H1 (cell line): ENCODE measurements around the gene PTPRT. TPM values are rescaled to one million over a fixed set of nuclear protein-coding genes. Genes with fewer than 3 reads are reported as not detected.

Source experiments
- SP1 ChIP-seq: IDR thresholded peaks from 2 replicates; pipeline ENCODE4 v1.6.1; 2011; ENCODE audit warnings: low read depth, low read length
- polyA plus RNA-seq, 7 experiments: library from polyadenylated mRNA; depleted of rRNA in 3 of 7; stranded (reverse) in 5 of 7; unstranded in 2 of 7; fragments of >200 nt in 5 of 7; fragments of 200-250 nt in 2 of 7; gene quantifications; 1 replicate in 5 of 7; 2 replicates in 1 of 7; 4 replicates in 1 of 7; pipeline versions ENCODE4 v1.2.1 to v1.2.3, GENCODE V29; 2011 to 2013; ENCODE audit warnings: missing spikeins in 2 of 7, mixed read lengths in 2 of 7
- total RNA-seq: library from RNA; stranded (reverse); fragmentation: NEBNext Ultra II Directional; extraction: Animal tissue kit (Norgen Biotek cat#: 25700); gene quantifications from 2 replicates; pipeline ENCODE4 v1.2.1, GENCODE V29; 2021
- TF ChIP-seq, protein P1 (sequence below): fragments of 300-600 bp; sonication (generic); IDR thresholded peaks from 2 replicates; pipeline ENCODE4 v1.7.1; 2012; ENCODE audit warnings: low read length, moderate library complexity, mild to moderate bottlenecking, inconsistent platforms; ENCODE audit not compliant: insufficient replicate concordance

Gene PTPRT
- total and polyA plus RNA-seq, 2 of the 8 experiments (the other 6 are each of a cell fraction or from before 2014, with no cell fraction given) = 0.33 to 1.8 TPM

- TF ChIP-seq, protein P1, sequence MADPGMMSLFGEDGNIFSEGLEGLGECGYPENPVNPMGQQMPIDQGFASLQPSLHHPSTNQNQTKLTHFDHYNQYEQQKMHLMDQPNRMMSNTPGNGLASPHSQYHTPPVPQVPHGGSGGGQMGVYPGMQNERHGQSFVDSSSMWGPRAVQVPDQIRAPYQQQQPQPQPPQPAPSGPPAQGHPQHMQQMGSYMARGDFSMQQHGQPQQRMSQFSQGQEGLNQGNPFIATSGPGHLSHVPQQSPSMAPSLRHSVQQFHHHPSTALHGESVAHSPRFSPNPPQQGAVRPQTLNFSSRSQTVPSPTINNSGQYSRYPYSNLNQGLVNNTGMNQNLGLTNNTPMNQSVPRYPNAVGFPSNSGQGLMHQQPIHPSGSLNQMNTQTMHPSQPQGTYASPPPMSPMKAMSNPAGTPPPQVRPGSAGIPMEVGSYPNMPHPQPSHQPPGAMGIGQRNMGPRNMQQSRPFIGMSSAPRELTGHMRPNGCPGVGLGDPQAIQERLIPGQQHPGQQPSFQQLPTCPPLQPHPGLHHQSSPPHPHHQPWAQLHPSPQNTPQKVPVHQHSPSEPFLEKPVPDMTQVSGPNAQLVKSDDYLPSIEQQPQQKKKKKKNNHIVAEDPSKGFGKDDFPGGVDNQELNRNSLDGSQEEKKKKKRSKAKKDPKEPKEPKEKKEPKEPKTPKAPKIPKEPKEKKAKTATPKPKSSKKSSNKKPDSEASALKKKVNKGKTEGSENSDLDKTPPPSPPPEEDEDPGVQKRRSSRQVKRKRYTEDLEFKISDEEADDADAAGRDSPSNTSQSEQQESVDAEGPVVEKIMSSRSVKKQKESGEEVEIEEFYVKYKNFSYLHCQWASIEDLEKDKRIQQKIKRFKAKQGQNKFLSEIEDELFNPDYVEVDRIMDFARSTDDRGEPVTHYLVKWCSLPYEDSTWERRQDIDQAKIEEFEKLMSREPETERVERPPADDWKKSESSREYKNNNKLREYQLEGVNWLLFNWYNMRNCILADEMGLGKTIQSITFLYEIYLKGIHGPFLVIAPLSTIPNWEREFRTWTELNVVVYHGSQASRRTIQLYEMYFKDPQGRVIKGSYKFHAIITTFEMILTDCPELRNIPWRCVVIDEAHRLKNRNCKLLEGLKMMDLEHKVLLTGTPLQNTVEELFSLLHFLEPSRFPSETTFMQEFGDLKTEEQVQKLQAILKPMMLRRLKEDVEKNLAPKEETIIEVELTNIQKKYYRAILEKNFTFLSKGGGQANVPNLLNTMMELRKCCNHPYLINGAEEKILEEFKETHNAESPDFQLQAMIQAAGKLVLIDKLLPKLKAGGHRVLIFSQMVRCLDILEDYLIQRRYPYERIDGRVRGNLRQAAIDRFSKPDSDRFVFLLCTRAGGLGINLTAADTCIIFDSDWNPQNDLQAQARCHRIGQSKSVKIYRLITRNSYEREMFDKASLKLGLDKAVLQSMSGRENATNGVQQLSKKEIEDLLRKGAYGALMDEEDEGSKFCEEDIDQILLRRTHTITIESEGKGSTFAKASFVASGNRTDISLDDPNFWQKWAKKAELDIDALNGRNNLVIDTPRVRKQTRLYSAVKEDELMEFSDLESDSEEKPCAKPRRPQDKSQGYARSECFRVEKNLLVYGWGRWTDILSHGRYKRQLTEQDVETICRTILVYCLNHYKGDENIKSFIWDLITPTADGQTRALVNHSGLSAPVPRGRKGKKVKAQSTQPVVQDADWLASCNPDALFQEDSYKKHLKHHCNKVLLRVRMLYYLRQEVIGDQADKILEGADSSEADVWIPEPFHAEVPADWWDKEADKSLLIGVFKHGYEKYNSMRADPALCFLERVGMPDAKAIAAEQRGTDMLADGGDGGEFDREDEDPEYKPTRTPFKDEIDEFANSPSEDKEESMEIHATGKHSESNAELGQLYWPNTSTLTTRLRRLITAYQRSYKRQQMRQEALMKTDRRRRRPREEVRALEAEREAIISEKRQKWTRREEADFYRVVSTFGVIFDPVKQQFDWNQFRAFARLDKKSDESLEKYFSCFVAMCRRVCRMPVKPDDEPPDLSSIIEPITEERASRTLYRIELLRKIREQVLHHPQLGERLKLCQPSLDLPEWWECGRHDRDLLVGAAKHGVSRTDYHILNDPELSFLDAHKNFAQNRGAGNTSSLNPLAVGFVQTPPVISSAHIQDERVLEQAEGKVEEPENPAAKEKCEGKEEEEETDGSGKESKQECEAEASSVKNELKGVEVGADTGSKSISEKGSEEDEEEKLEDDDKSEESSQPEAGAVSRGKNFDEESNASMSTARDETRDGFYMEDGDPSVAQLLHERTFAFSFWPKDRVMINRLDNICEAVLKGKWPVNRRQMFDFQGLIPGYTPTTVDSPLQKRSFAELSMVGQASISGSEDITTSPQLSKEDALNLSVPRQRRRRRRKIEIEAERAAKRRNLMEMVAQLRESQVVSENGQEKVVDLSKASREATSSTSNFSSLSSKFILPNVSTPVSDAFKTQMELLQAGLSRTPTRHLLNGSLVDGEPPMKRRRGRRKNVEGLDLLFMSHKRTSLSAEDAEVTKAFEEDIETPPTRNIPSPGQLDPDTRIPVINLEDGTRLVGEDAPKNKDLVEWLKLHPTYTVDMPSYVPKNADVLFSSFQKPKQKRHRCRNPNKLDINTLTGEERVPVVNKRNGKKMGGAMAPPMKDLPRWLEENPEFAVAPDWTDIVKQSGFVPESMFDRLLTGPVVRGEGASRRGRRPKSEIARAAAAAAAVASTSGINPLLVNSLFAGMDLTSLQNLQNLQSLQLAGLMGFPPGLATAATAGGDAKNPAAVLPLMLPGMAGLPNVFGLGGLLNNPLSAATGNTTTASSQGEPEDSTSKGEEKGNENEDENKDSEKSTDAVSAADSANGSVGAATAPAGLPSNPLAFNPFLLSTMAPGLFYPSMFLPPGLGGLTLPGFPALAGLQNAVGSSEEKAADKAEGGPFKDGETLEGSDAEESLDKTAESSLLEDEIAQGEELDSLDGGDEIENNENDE = no peak
- TF ChIP-seq SP1 = no peak
Measured at GRCh38 chr20:42113236-42113635, 1076.5 kb downstream of the PTPRT start (continued).
